H1 (cell line): Measurements from ENCODE around the gene GRID1. TPM values are rescaled to one million over a fixed set of nuclear protein-coding genes. Genes with fewer than 3 reads are reported as not detected.
A peak's percentile ranks its signal among the peaks of the same experiment; 100 is the strongest.

Experiments
- CTCF ChIA-PET: fragments of 300-600 bp; sonication (Branson Sonifier 250); formaldehyde crosslinking; loops from one replicate; lab custom pipeline; 2021; ENCODE audit not compliant: partially characterized antibody; lab: Charles Lee
- POLR2A ChIA-PET: fragments of 300-600 bp; sonication (Branson Sonifier 250); formaldehyde crosslinking; loops from one replicate; lab custom pipeline; 2021; ENCODE audit warnings: inconsistent platforms; ENCODE audit not compliant: partially characterized antibody; lab: Charles Lee
- DNase-seq, 2 experiments: peaks; one replicate each; pipeline versions ENCODE4 v3.0.0 to v3.0.0-alpha.2; 2010 to 2022; ENCODE audit warnings: low spot score in 2 of 2, low read depth in 1 of 2, mixed read lengths in 1 of 2
- FAIRE-seq: peaks from 2 replicates; lab custom pipeline; 2011; peaks lifted over from hg19 to GRCh38; lab: Jason Lieb, UNC
- H2AFZ ChIP-seq: 2 replicates; pipeline ENCODE4 v1.8.1; 2012; ENCODE audit warnings: low read length, inconsistent platforms
- H2AK5ac ChIP-seq: 2 replicates; pipeline ENCODE4 v1.6.1; 2013; ENCODE audit warnings: low read depth, low read length
- H2BK120ac ChIP-seq: replicated peaks from 2 replicates; pipeline ENCODE3; 2013; ENCODE audit warnings: low read depth, low read length, inconsistent platforms
- H2BK12ac ChIP-seq: 2 replicates; pipeline ENCODE4 v1.6.1; 2013; ENCODE audit warnings: low read depth, low read length
- H2BK15ac ChIP-seq: 2 replicates; pipeline ENCODE4 v1.6.1; 2013; ENCODE audit warnings: low read length
- H2BK20ac ChIP-seq: 2 replicates; pipeline ENCODE4 v1.6.1; 2013; ENCODE audit warnings: low read length
- H2BK5ac ChIP-seq: 2 replicates; pipeline ENCODE4 v1.6.1; 2013; ENCODE audit warnings: low read depth, low read length
- H3K14ac ChIP-seq: 2 replicates; pipeline ENCODE4 v1.6.1; 2013; ENCODE audit warnings: inconsistent platforms; ENCODE audit not compliant: insufficient read length
- H3K18ac ChIP-seq: 2 replicates; pipeline ENCODE4 v1.6.1; 2013; ENCODE audit warnings: low read length; ENCODE audit errors: extremely low read depth
- H3K23ac ChIP-seq: 2 replicates; pipeline ENCODE4 v1.6.1; 2013; ENCODE audit warnings: inconsistent platforms; ENCODE audit not compliant: insufficient read length
- H3K23me2 ChIP-seq: 2 replicates; pipeline ENCODE4 v1.6.1; 2013; ENCODE audit warnings: low read depth, low read length
- H3K27ac ChIP-seq: 2 replicates; pipeline ENCODE4 v1.6.1; 2011; ENCODE audit warnings: low read depth, low read length, inconsistent platforms
- H3K27me3 ChIP-seq, 4 experiments: replicated peaks in 1 of 4; 1 replicate in 1 of 4; 2 replicates in 3 of 4; pipeline versions ENCODE4 v1.6.1 to v1.8.1; 2011 to 2013; ENCODE audit warnings: low read length in 3 of 4, mild to moderate bottlenecking in 3 of 4, inconsistent platforms in 2 of 4, mixed read lengths in 2 of 4, moderate library complexity in 1 of 4; ENCODE audit not compliant: control insufficient read depth in 3 of 4, insufficient read depth in 3 of 4; ENCODE audit errors: extremely low read depth in 1 of 4
- H3K36me3 ChIP-seq, 4 experiments: 2 replicates each; pipeline versions ENCODE4 v1.6.1 to v1.8.1; 2011 to 2013; ENCODE audit warnings: mild to moderate bottlenecking in 4 of 4, low read length in 3 of 4, moderate library complexity in 2 of 4, control low read depth in 1 of 4, inconsistent platforms in 1 of 4; ENCODE audit not compliant: insufficient read depth in 4 of 4, control insufficient read depth in 2 of 4
- H3K4ac ChIP-seq: replicated peaks from 2 replicates; pipeline ENCODE3; 2013; ENCODE audit warnings: low read length, low read depth, mixed read lengths, inconsistent platforms; ENCODE audit not compliant: insufficient read length
- H3K4me1 ChIP-seq, 4 experiments: replicated peaks in 1 of 4; 1 replicate in 1 of 4; 2 replicates in 3 of 4; pipeline versions ENCODE4 v1.6.1 to v1.8.1; 2011 to 2013; ENCODE audit warnings: low read length in 3 of 4, inconsistent platforms in 2 of 4, mixed read lengths in 1 of 4; ENCODE audit not compliant: insufficient read depth in 4 of 4, control insufficient read depth in 3 of 4
- H3K4me2 ChIP-seq, 2 experiments: 2 replicates each; pipeline versions ENCODE4 v1.6.1 to v1.8.1; 2011 to 2013; ENCODE audit warnings: low read depth in 2 of 2, low read length in 2 of 2, control low read depth in 1 of 2, inconsistent platforms in 1 of 2, mild to moderate bottlenecking in 1 of 2; ENCODE audit not compliant: insufficient read depth in 1 of 2
- H3K4me3 ChIP-seq, 4 experiments: fragments of 200-600, 300-600 bp in 1 of 4; sonication (generic), shearing (Covaris generic), sonication (Bioruptor Twin) in 1 of 4; 2 replicates each; pipeline versions ENCODE4 v1.5.1 to v1.8.1; 2011 to 2016; ENCODE audit warnings: low read length in 4 of 4, low read depth in 3 of 4, control low read depth in 2 of 4, inconsistent platforms in 2 of 4, mild to moderate bottlenecking in 2 of 4, mixed read lengths in 1 of 4, moderate library complexity in 1 of 4; ENCODE audit not compliant: insufficient read depth in 2 of 4; ENCODE audit errors: extremely low read depth in 1 of 4
- H3K56ac ChIP-seq: replicated peaks from 2 replicates; pipeline ENCODE3; 2013; ENCODE audit warnings: low read depth, mild to moderate bottlenecking, mixed read lengths, low read length, inconsistent platforms; ENCODE audit not compliant: insufficient read length
- H3K79me1 ChIP-seq: 2 replicates; pipeline ENCODE4 v1.6.1; 2013; ENCODE audit warnings: low read depth, low read length, control low read depth
- H3K79me2 ChIP-seq, 2 experiments: 2 replicates each; pipeline versions ENCODE4 v1.6.1 to v1.8.1; 2012 to 2013; ENCODE audit warnings: low read length in 2 of 2, mild to moderate bottlenecking in 2 of 2, inconsistent platforms in 1 of 2; ENCODE audit not compliant: insufficient read depth in 2 of 2, control insufficient read depth in 1 of 2
- H3K9ac ChIP-seq, 4 experiments: replicated peaks in 1 of 4; 1 replicate in 1 of 4; 2 replicates in 3 of 4; pipeline versions ENCODE4 v1.6.1 to v1.8.1; 2011 to 2013; ENCODE audit warnings: low read depth in 3 of 4, low read length in 3 of 4, control low read depth in 2 of 4, mild to moderate bottlenecking in 2 of 4, moderate library complexity in 2 of 4, inconsistent platforms in 1 of 4; ENCODE audit errors: extremely low read depth in 1 of 4
- H3K9me3 ChIP-seq, 2 experiments: 2 replicates each; pipeline versions ENCODE4 v1.6.1 to v1.8.1; 2012 to 2013; ENCODE audit warnings: mild to moderate bottlenecking in 2 of 2, moderate library complexity in 2 of 2, control low read depth in 1 of 2, inconsistent platforms in 1 of 2, low read depth in 1 of 2, low read length in 1 of 2, mixed read lengths in 1 of 2; ENCODE audit not compliant: insufficient read depth in 2 of 2
- H4K20me1 ChIP-seq, 2 experiments: replicated peaks in 1 of 2; 2 replicates each; pipeline versions ENCODE3 to v1.8.1; 2011 to 2013; ENCODE audit warnings: inconsistent platforms in 2 of 2, low read length in 2 of 2, mild to moderate bottlenecking in 1 of 2; ENCODE audit not compliant: insufficient read depth in 2 of 2, control insufficient read depth in 1 of 2
- H4K5ac ChIP-seq: 2 replicates; pipeline ENCODE4 v1.6.1; 2013; ENCODE audit warnings: low read length, low read depth, mixed read lengths, inconsistent platforms; ENCODE audit not compliant: insufficient read length
- H4K8ac ChIP-seq: 2 replicates; pipeline ENCODE4 v1.8.0; 2013; ENCODE audit warnings: mild to moderate bottlenecking, moderate library complexity, low read length, inconsistent platforms; ENCODE audit not compliant: insufficient read depth; ENCODE audit errors: extremely low read depth
- H4K91ac ChIP-seq: replicated peaks from 2 replicates; pipeline ENCODE3; 2013; ENCODE audit warnings: low read length, mixed read lengths, inconsistent platforms; ENCODE audit not compliant: insufficient read length
- POLR2AphosphoS5 ChIP-seq: IDR thresholded peaks from 2 replicates; pipeline ENCODE4 v1.6.1; 2011; ENCODE audit warnings: low read depth, low read length
- SIX5 ChIP-seq: IDR thresholded peaks from 2 replicates; pipeline ENCODE4 v1.6.1; 2011; ENCODE audit warnings: mild to moderate bottlenecking, low read depth, low read length
- WGBS, 2 experiments: shearing (Covaris generic) in 1 of 2; methylation state at CpG; one replicate each; pipeline versions ENCODE4 v1.1.6 to v1.1.7; 2013 to 2015; ENCODE audit warnings: low lambda C conversion rate in 2 of 2, mixed read lengths in 2 of 2, inconsistent platforms in 1 of 2, low coverage in 1 of 2, missing lambda C conversion rate in 1 of 2; ENCODE audit not compliant: insufficient replicate concordance in 2 of 2, insufficient coverage in 1 of 2, insufficient read length in 1 of 2; ENCODE audit errors: extremely low coverage in 1 of 2, missing lambda C conversion rate in 1 of 2; 5-methylcytosine and 5-hydroxymethylcytosine counted together
- polyA plus RNA-seq, 7 experiments: library from polyadenylated mRNA; depleted of rRNA in 3 of 7; stranded (reverse) in 5 of 7; unstranded in 2 of 7; fragments of >200 nt in 5 of 7; fragments of 200-250 nt in 2 of 7; gene quantifications; 1 replicate in 5 of 7; 2 replicates in 1 of 7; 4 replicates in 1 of 7; pipeline versions ENCODE4 v1.2.1 to v1.2.3, GENCODE V29; 2011 to 2013; ENCODE audit warnings: missing spikeins in 2 of 7, mixed read lengths in 2 of 7
- total RNA-seq: library from RNA; stranded (reverse); fragmentation: NEBNext Ultra II Directional; extraction: Animal tissue kit (Norgen Biotek cat#: 25700); gene quantifications from 2 replicates; pipeline ENCODE4 v1.2.1, GENCODE V29; 2021

Gene GRID1
- total and polyA plus RNA-seq, 2 of the 8 experiments (the other 6 are each of a cell fraction or from before 2014, with no cell fraction given): 0.22 to 0.30 TPM

- Histone ChIP-seq H2AK5ac (no peak overlapping the region), H3K27me3 (no peaks in the 10 kb centered on the region), H4K91ac (no peak overlapping the region), H2BK15ac (0 out of 2 replicates have a peak overlapping the region, but pooled peaks have one; percentile 46), H3K79me1 (no peaks in the 10 kb centered on the region), H3K18ac (no peak overlapping the region), H3K56ac (no peak overlapping the region), H2BK20ac (no peak overlapping the region), H2BK12ac (no peak overlapping the region), H3K4me3 (no peak overlapping the region), H3K27ac (no peak overlapping the region), H2BK5ac (no peak overlapping the region), H3K4me2 (no peak overlapping the region), H3K4ac (no peak overlapping the region), H4K8ac (no peak overlapping the region), H4K5ac (no peak overlapping the region), H2BK120ac (no peak overlapping the region), H3K23me2 (no peaks in the 10 kb centered on the region), H4K20me1 (no peaks in the 10 kb centered on the region), H3K9me3 (no peaks in the 10 kb centered on the region), H3K14ac (no peak overlapping the region), H3K23ac (no peak overlapping the region), H2AFZ (no peak overlapping the region), H3K79me2 (no peaks in the 10 kb centered on the region), H3K4me1 (peaks cover 0 to 6% (median 3%) of the 10 kb centered on the region in 4 experiments; a peak in 3 of 7 replicates), H3K9ac (no peak overlapping the region), H3K36me3 (no peaks in the 10 kb centered on the region)
- POLR2A ChIA-PET: interaction anchor here (0.9 kb wide), 1 partner anchor 16 kb away, joined by 4 read pairs; no protein-coding TSS in a partner anchor
- 89% methylated on average over 13 of the region's 13 CpGs; no CpG with 5 or more reads in 1 of the 2 experiments for WGBS, 2 experiments
- CTCF ChIA-PET: interaction anchor here (0.8 to 25.2 kb wide), 13 partner anchors 17 to 207 kb away, joined by 3 to 498 read pairs (median 4); partner anchors contain the start of gene GRID1
- TF ChIP-seq POLR2AphosphoS5 (no peak), SIX5 (no peak)
- no peak for FAIRE-seq
- no peak for DNase-seq
Measured at GRCh38 chr10:86345859-86346798, 20.5 kb downstream of the GRID1 start.
